Psoas muscle (tissue), 8 donors: ENCODE data around the gene GRK5. TPM values are rescaled to one million over a fixed set of nuclear protein-coding genes. Genes with fewer than 3 reads are reported as not detected.

ENCODE experiments used
- ATAC-seq, 4 donors: fragments of 200-7000 bp; cut with Tn5 transposase; one replicate each; pipeline ENCODE4 v1.9.1; 2020; ENCODE audit warnings: moderate library complexity in 3 of 4, mild to moderate bottlenecking in 2 of 4
- DNase-seq, 2 donors: peaks; one replicate each; pipeline ENCODE4 v3.0.0-alpha.2; 2020
- H3K27ac ChIP-seq: fragments of 200-600 bp; one replicate; pipeline ENCODE4 v1.8.0; 2022
- H3K27me3 ChIP-seq, 3 donors: fragments of 200-600 bp in 1 of 3; one replicate each; pipeline versions ENCODE4 v1.6.1 to v1.8.0; 2013 to 2022; ENCODE audit warnings: low read length in 2 of 3, mild to moderate bottlenecking in 2 of 3, moderate library complexity in 1 of 3; ENCODE audit not compliant: insufficient read depth in 3 of 3
- H3K36me3 ChIP-seq, 2 donors: fragments of 200-600 bp in 1 of 2; one replicate each; pipeline versions ENCODE4 v1.6.1 to v1.8.0; 2013 to 2022; ENCODE audit warnings: low read depth in 1 of 2, mild to moderate bottlenecking in 1 of 2, moderate library complexity in 1 of 2; ENCODE audit not compliant: insufficient read depth in 1 of 2
- H3K4me1 ChIP-seq: fragments of 200-600 bp; one replicate; pipeline ENCODE4 v1.8.0; 2022
- H3K4me3 ChIP-seq: fragments of 200-600 bp; one replicate; pipeline ENCODE4 v1.8.0; 2022; ENCODE audit warnings: mild to moderate bottlenecking
- H3K9me3 ChIP-seq: fragments of 200-600 bp; one replicate; pipeline ENCODE4 v1.8.0; 2022
- CTCF ChIP-seq: fragments of 200-600 bp; IDR thresholded peaks from one replicate; pipeline ENCODE4 v1.8.0; 2022; ENCODE audit warnings: antibody characterized with exemption
- WGBS, 3 donors: extraction: QIAGEN DNeasy Blood & Tissue Kit; methylation state at CpG; one replicate each; pipeline versions ENCODE4 v1.1.6 to v1.1.7; 2013; 5-methylcytosine and 5-hydroxymethylcytosine counted together
- intact Hi-C, 2 donors: fragments of 100-400 bp; cut with DNase I; formaldehyde crosslinking; loops; one replicate each; pipeline versions ENCODE4 v1.11.0 to v1.14.2; 2022
- polyA plus RNA-seq, 3 donors: library from polyadenylated mRNA; stranded (reverse); fragments of 200-250 nt; gene quantifications; one replicate each; pipeline ENCODE4 v1.2.3, GENCODE V29; 2013
- total RNA-seq, 4 donors: library from RNA; stranded (reverse); fragmentation: NEBNext Ultra II Directional in 2 of 4; extraction: Animal tissue kit (Norgen Biotek cat#: 25700) in 2 of 4; gene quantifications; one replicate each; pipeline versions ENCODE4 v1.2.1 to v1.2.4, GENCODE V29; 2021 to 2023
- donor health status: healthy with polysubstance abuse.
- donor health status: DM: no; HTN: no; CAD: no; lungs with moderate emphysema.
- donor health status: Bipolar disorder and iron deficiency.
- donor health status: healthy.
- donor health status: DM: yes; HTN: yes; CAD: no.
- donor health status: DM: no; HTN: no; CAD: no.
- donor health status: DM: no; HTN: no; CAD: no.
- donor health status: DM: yes; HTN: yes; CAD: no.

GRK5 gene
- total and polyA plus RNA-seq, 7 donors, result 7.0 to 15.5 (median 8.0) TPM

GRCh38 chr10:119395280-119396007 lies 188.1 kb downstream of the GRK5 start:
- Histone ChIP-seq H3K4me3 (no peak overlapping the region), H3K27ac (peak overlapping the region; percentile 50), H3K36me3 (no peaks in the 10 kb centered on the region), H3K9me3 (no peaks in the 10 kb centered on the region), H3K4me1 (peaks cover 6% of the 10 kb centered on the region), H3K27me3 (no peaks in the 10 kb centered on the region)
- DNase-seq (peak; percentile 58 to 81), ATAC-seq (peak; percentile 26 to 74 (median 42))
- no peak for TF ChIP-seq CTCF
- intact Hi-C loops, result no loop called here
- 65 to 72% (median 66%) methylated on average over 24 of the region's 24 CpGs for WGBS, 3 donors

DNA sequence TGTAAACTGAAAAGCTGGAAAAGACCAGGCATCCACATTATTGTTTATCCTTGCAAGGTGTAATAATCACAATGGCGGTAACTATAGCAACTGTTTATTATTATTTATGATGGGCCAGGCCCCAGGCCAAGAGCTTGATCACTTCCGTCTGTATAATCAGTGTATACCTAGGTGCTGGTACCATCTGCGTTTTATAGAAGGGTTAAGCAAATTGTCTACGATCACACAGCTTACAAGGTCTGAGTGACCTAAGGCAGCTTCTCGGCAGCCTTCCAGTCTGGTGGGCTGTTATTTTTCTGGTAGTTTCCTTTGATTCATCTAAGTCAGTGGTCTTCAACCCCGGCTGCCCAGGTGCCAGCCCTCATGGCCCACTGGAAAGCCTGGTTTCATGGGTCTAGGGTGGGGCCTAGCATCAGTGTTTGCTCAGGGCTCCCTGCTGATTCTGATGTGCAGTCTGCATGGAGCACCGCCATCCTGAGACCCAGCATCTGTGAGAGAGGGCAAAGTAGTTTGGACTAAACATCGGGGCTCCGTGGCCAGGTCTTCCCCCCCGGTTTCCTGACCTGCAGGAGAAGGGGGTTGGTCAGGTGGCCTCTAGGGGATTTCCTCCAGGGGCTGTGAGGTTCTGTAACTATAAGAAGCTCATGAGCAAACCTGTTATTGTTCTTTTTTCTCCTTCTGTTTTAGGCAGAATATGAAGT lies 188.8 kb downstream of the GRK5 start:
- intact Hi-C loops, result no loop called here
- no peak for DNase-seq
- 80 to 89% (median 87%) methylated on average over 10 of the region's 10 CpGs for WGBS, 3 donors
- Histone ChIP-seq H3K4me1 (peaks cover 6% of the 10 kb centered on the region), H3K27ac (peak overlapping the region; percentile 50), H3K27me3 (no peaks in the 10 kb centered on the region), H3K36me3 (no peaks in the 10 kb centered on the region), H3K9me3 (no peaks in the 10 kb centered on the region), H3K4me3 (no peak overlapping the region)
- no peak for ATAC-seq
- no peak for TF ChIP-seq CTCF

GRCh38 chr10:119396709-119397071 lies 189.3 kb downstream of the GRK5 start:
- H3K27ac ChIP-seq, result no peak overlapping the region
- peaks cover 6% of the 10 kb centered on the region for H3K4me1 ChIP-seq
- no peak overlapping the region for H3K4me3 ChIP-seq
- intact Hi-C loops, result no loop called here
- no peaks in the 10 kb centered on the region for H3K27me3 ChIP-seq
- ATAC-seq (no peak), DNase-seq (no peak)
- no peaks in the 10 kb centered on the region for H3K9me3 ChIP-seq
- H3K36me3 ChIP-seq, result no peaks in the 10 kb centered on the region
- TF ChIP-seq CTCF, result no peak
- 94 to 100% (median 100%) methylated on average over 1 of the region's 1 CpG for WGBS, 3 donors

- Histone ChIP-seq H3K4me3 (no peak overlapping the region), H3K9me3 (no peaks in the 10 kb centered on the region), H3K27me3 (no peaks in the 10 kb centered on the region), H3K4me1 (peaks cover 6% of the 10 kb centered on the region), H3K27ac (no peak overlapping the region), H3K36me3 (no peaks in the 10 kb centered on the region)
- TF ChIP-seq CTCF, result no peak
- 93 to 96% (median 93%) methylated on average over 6 of the region's 6 CpGs for WGBS, 3 donors
- intact Hi-C loops, result no loop called here
- DNase-seq (no peak), ATAC-seq (no peak)
Observed at GRCh38 chr10:119397416-119397815, 190.0 kb downstream of the GRK5 start.
